Measurements from ENCODE around the gene MAP1LC3B2. TPM values are rescaled to one million over a fixed set of nuclear protein-coding genes. Genes with fewer than 3 reads are reported as not detected.

Gene MAP1LC3B2
- polyA plus RNA-seq, 1 donor: 10.4 TPM

DNA sequence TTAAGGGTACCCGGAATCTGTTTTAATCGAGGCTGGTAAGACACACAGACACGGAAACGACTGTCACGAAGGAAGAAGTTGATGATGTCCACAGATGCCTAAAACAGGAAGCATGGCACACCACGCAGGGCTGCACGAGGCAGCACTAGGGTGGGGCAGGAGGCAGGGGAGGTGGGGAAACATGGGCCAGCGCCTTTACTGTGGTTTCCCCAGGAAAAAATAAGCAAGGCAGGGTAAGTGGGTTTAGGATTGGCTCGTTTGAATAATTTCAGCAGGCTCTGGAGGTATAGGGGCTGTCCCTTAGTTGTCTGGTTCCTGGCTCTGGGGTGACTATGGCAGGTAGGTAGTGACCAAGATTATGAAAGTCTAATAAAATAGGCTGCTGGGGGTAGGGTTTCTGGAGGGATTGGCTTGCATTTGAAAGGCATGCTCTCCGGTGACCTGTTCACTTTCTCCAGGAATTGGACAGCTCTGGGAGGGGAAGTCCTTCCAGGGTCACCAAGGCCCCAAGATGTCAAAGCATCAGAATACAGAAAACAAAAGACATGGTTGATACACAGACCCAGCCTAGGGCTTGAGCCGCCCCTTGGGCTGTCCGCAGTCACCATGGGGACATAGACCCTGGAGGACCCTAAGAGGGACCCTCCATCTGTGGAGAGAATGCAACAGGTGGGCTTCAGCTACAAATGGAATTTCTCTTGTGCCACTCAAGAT is 35.3 kb downstream of the MAP1LC3B2 start:
- no peak for DNase-seq

DNA sequence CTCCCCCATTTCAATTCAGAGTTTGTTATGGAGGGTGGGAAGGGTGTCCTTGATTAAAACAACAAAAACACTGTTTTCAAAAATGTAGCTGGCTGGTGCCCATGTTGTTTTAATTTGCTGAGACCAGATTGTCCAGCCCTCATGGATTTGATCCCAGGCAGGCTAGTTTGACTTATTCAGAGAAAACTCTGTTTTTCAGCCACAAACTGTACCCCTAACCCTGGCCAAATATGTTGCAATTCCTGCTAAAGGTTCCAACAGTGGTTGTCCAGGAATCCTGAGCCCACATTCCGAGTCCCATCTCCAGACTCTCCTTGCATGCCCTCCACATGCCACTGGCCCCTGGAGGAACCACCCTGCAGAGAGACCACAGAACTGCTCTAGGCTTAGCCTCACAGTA is 36.0 kb downstream of the MAP1LC3B2 start:
- DNase-seq: no peak

DNA sequence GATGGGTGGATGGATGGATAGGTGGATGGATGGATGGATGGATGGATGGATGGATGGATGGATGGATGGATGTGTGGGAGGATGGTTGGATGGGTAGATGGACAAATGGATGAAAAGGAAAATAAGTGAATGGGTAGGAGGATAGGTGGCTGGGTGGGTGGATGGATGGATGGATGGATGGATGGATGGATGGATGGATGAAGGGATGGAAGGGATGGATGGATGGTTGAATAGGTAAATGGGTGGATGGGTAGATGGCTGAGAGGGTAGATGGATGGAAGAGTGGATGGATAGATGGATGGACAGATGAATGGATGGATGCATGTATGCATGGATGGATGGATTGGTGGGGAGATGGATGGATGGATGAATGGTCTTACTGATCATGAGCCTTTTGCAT is 36.5 kb downstream of the MAP1LC3B2 start:
- DNase-seq: no peak

DNA sequence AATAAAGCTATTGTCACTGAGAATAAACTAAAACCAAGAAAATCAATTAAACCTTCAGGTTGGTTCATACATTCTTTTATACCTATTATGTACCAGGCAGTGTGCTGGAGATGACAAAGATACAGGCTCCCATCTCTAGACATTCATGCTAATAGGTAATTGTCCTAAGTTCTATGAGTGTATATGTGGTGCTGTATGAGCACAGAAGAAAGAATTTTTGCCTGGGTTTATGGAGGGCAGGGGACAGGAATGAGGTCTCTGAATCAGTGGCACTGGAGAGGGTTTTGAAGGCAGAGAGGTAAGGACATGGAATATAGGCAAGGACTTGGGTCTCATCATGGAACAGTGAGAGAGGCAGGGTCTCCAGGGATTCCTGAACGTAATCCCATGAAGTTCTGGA is 38.7 kb downstream of the MAP1LC3B2 start:
- DNase-seq: no peak

DNA sequence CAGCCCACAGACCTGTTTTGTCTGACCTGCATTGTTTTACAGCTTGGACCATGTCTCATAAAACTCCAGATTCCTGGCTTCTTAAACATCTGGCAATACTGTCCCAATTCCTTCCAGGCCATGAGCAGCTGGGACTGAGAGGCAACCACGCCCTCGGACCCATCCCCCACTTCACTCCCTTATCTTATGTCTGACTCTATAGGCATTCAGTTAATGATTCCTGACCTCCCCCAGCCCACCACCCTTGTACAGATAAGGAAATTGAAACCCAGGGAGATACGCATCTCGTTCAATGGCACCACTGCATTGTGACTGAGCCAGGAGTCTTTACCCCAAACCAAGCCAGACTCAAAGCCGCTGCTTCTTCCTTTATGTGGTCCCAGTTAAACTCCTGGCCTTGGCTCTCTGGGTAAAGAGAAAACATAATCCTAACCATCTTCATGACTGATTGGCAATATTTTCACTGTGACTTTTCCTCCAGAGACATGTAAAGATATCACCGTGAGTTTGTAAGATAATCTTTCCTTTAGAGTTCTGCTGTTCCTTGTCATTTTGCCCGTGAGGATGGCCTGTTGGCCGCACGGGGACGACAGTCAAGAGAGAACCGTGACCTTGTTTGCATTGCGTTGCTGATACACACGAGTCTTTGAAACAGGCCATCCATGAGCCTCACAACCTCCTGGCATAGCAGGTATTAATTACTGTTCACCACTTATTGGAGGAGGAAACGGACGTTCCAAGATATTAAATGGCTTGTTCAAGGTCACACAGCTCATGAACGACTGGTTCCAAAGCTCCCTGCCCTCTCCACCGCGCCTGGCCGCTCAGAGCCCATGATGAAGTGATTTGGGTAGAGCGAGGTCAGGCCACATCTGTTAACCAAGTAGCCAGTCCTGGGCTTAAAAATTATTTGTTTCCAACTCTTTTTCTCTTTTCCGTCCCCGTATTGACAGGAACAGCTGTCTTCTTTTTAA is 39.4 kb downstream of the MAP1LC3B2 start:
- DNase-seq: no peak

DNA sequence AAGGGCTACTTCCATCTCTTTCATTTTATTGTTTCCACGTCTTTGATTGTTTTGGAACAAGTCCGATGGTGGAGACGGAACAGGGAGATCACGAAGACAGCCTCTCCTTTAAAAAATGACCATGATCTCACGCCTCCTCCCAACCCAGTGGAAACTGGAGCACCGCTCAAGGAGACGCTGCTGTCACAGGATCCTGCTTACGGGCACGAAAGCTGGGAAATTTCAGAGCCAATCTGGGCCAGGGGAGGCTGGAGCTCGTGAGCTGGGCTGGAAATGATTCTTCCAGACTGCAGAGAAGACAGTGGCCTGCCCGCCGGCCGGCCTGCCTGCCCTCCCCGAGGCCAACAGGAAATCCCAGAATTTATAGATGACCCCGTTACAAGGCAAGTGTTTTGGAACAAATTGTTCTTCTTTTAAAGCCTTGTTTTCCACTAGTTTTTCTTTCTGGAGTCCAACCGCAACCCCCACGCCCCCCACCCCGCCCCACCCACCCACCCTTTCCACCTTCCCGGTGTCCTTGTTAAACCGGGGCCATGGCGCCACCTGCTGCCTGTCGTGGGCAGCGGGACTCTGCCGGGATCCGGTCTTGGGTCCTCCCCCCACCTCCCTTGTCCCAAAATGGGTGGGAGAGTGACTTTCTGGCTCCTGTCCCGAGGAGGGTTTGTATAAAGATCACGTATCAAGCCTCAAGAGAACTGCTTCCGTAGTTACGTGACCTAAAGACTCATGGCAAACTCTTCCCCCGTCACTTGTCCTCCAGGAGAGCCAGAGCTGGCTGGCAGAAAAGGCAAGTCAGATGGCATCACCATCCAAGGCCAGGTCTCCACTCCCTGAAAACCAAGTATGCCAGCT is 40.3 kb downstream of the MAP1LC3B2 start:
- peak; percentile 74 for DNase-seq

DNA sequence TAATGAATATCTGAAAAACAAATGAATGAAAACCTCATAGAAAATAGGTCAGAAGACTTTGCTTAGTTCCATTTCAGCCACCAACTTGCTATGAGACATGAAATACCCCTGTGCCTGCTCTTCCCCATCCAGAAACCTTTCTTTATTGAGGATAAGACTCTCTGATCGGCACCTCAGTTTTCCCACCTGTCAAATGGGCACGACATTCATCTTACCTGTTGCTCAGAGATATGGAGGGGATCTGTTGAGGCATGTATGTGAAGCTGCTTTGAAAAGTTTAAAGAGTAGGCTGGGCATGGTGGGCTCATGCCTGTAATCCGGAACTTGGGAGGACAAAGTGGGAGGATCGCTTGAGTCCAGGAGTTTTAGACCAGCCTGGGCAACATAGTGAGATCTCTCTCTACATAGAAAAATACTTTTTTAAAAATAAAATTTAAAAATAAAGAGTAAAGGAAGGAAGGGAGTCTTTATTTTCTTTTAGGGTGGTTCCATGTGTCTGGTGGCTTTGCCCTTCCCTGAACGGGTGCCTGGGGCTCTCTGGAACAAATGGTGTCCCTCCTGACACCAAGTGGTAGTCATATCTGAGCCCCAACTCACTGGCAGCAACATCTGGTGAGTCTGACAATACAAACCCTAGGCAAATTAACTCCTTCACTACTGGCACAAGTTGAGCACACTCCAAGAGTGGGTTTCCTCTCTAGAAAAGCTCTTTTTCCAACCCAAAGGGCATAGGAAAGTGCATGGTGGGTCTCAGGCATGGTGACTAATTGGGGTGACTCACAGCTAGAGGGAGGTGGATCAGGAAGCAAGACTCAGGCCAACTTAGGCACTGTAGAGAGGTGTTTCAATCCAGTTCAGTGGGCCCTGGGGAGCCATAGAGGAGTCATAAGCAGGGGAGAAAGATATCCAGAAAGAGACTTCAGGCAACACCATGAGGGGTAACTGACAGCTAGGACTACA is 42.1 kb downstream of the MAP1LC3B2 start:
- DNase-seq: no peak

DNA sequence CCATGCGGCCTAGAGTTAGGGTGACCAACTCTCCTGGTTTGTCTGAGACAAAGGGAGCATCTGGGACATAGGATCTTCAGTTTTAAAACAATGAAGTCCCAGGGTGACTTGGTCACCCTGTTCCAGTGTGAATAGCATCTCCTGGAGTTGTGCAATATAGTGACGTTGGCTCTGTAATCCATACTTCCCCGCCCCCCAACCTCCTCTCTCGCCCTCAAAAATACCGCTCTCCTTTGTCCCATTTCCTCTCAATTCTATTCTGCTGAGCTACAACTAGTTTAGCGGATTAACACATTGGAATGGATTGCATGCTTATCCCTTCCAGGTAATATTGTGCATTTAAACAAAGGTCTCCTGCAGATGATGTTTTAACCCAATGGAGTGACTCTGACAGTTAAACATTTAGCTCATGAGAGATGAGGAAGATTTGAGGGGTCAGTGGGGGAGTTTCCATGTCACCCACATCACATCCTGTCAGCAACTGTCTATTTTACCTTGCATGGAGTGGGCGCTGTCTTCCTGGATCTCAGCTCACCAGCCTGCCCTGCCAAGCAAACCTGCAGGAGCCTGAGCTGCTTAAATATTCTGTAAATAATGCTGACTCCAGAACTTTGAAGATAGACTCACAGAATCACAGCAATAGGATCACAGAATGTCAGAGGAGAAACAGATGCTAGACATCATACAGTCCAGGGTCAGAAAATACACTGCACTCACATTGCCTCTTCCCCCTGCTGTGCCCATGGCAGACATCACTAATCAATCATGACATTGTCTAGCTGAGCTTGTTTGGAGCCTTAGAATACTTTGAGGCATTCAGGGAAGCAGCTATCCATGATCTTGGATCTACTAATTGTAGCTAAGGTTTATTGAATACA is 43.0 kb downstream of the MAP1LC3B2 start:
- DNase-seq: no peak

DNA sequence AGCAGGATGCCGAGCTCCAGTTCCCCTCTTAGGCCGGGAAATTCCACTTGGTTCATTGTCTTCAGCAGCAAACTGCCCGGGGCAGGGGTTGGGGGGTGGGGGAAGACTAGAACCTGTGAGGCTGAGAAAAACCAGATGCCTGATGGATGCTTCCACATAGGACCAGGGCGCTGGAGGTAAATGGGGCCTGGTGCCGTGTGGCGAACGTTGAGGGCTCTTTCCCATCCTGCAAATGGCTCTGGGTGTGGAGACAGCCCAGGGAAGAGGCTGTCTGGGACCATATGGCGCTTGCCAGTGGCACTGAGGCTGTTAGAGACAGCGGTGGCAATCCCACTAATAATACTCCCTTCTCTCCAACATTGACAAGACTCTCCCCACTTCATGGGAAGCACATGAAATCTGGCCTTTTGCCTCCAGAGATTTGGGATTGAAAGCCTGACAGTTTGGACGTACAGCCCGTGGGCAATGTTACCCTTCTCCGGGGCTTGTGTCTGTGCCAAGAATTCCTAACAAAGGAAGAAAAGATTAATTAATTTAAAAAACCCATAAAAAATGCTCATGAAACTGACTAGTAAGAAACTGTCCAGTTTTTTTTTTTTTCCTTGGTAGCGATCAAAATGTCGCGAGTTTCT is 44.5 kb downstream of the MAP1LC3B2 start:
- DNase-seq: no peak

DNA sequence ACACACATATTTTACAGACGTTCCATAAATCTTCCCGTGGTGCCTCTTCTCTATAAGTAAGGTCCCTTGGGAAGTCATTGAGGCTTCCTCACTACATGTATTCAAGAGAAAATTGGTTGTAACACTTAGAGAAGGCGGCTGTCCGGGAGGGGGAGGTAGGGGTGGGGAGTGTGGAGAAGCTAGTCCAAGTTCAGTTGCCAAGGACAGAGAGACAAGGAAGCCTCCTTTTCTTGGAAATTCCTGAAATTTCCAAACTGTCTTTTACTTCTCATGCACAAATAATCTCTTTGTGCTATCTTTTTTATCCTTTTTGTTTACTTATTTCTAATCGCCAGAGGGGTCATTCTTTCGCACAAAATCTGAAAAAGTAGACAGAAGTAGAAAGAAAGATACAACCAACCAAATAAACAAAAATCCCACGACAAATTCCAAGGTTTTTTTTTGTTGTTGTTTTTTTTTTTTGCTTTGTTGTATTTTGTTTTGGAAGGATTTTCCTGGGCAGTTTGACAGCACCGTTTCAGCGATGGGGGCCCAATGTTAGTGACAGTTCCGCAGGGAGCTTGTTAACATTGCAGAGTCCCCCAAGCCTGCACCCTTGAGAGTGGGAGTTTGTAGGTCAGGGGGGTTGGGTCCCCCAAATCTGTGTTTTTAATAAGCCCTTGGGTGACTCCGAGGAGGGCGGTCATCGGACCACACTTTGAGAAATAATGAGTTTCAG is 45.2 kb downstream of the MAP1LC3B2 start:
- DNase-seq: no peak

DNA sequence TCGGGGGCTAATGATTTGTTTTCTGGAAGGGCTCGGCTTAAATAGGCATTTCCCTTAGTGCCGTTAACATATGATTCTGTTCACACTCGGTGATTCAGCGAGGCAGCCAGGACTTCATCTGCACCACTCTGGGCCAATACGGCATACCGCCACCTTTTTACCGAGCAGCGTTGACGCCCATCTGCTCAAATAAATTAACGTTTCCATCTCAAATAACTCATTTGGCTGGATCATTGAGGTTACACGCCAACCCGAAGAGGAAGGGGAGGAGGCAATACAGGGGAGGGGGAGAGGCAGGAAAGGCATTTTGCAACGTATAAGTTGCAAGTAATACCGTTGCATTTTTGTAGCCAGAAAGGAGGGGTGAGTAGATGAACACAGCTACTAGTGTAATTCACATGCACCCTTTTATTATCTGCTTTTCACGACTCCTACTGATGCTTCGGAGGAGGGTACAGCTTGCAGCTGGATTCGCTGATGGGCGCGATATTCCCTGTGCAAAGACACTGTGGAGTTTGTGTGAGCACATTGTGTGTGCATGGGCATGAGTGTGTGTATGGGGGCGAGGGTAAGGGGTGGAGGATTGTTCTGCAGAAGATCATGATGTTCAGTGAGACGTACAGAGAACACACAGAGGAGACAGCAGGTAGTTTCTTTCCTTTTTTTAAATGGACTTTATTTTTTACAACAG is 45.9 kb downstream of the MAP1LC3B2 start:
- DNase-seq: no peak

DNA sequence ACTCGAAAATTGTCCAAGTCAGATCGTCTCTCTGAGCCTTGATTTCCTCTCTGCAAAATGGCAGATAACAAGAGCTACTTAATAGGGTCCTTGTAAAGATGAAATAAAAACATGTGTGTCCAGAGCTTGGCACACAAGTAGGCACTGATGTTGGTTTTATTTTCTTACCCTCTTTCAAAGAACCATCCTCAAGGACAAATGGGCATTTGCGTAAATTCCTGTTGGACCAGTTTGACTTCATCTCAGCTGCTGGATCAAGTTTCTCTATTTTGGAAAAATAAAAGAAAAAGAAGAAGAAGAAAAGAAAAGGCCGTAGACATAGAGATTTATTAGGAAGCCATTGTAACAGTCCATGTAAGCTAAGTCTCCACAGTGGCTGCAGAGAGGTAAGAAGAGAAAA is 47.2 kb downstream of the MAP1LC3B2 start:
- no peak for DNase-seq

DNA sequence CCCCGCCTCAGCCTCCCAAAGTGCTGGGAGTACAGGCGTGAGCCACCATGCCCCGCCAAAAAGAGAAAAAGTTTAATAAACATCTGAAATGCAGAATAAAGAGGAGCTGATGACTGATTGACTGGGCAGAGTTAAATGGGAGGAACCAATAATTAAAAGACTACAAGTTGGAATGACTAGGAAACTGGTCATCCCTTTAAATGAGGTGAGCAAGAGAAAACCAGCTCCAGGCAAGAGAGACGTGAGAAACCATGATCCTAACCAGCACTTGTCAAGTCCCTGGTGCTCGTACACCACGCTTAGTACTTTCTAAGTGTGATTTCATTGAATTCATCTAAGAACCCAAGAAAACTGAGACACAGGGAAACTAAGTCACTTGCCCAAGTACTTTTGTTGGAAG is 47.9 kb downstream of the MAP1LC3B2 start:
- DNase-seq: no peak

DNA sequence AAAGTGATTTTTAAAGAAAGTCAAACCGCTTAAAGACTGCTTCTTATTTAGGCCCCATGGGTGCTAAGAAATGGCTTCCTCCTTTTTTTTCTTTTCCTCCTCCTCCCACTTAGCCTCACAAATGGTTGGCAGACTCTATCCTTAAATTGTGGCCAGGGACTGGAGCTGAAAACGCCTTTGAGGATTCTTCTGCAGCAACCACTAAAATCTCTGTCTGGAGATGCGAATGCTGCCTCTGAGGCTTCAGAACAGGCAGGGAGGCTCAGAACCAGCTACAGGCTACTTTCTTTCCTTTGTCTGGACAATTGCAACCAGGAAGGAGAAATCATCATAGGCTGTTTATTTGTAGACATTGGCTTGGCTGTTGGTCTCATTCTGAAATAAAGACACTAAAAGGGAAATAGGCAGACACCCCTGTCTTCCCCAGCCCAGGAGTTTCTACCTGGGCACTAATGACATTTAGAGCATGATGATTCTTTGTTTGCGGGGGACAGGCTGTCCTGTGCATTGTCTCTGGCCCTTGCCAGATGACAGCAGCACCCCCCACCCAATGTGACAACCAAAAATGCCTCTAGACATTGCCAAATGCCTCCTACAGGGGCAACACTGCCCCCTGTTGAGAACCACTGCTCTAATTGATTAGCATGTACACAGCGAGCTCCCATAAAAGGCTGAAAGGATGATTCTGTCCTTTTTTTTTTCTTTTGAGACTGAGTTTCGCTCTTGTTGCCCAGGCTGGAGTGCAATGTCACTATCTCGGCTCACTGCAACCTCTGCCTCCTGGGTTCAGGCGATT is 50.3 kb downstream of the MAP1LC3B2 start:
- DNase-seq: no peak

DNA sequence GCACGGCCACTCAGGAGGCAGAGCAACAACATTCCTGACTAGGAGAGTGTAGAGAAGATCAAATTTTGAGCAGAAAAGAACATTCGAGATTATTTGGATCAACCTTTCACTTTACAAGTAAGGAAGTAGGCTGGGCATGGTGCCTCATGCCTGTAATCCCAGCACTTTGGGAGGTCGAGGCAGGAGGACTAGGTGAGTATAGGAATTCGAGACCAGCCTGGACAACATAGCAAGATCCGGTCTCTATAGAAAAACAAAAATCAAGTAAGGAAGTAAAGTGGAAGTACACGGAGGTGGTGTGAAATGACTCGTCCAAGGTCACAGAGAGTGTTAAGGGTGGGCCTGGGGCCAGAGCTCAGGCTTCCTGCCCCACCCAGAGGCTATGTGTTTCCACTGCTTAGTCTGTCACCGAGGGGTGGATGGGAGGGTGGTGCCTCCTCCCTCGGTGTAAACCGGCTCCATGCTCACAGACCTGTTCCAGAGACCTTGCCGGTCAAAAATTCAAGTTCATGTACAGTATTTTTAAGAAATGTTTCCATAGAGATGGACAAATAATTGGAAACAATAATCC is 51.9 kb downstream of the MAP1LC3B2 start:
- DNase-seq: no peak

DNA sequence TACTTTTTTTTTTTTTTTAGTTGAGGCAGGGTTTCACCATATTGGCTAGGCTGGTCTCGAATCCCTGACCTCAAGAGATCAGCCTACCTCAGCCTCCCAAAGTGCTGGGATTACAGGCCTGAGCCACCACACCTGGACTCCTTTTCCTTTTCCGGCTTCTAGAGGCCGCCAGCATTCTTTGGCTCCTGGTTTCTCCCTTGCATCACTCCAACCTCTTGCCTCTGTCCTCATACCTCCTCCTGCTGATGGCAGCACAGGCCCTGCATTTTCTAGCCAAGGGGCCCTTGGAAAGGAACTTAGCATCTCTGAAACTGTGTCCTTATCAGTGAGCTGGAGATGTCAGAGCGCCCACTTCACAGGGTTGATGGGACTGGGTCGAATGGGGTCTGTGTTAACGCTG is 53.3 kb downstream of the MAP1LC3B2 start:
- DNase-seq: no peak

DNA sequence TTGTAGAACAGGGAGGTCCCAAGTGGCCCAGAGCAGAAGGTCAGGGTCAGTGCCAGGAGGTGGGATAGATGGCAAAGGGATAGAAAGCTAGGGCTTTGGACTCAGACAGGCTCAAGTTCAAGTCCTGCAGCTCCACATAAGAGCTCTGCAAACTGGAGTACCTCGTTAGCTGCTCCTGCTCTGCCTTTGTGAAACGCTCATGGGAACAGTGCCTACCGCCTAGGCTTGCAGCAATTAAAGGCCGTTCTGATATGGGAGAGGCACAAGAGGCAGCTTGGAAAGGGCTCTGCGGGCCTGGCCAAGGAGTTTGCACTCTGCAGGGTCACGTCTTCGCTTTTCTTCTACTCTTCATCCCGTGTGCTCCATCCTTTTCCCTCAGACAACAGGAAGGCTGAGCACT is 54.1 kb downstream of the MAP1LC3B2 start:
- DNase-seq: no peak
